Endothelial cell of umbilical vein (primary cell): ENCODE data around the gene MAST4. TPM values are rescaled to one million over a fixed set of nuclear protein-coding genes. Genes with fewer than 3 reads are reported as not detected.

Experiments used
- BruUV-seq: library from RNA; stranded (reverse); fragments of 400-500 nt; replicated peaks from 2 replicates; lab custom pipeline; 2021; lab: Mats Ljungman, UMichigan
- CTCF ChIA-PET: fragments of 300-600, 350-600 bp; sonication (Branson Sonifier 250); formaldehyde crosslinking; loops from one replicate; lab custom pipeline; 2021; ENCODE audit warnings: antibody characterized with exemption, inconsistent platforms; lab: Charles Lee
- POLR2A ChIA-PET: fragments of 300-600, 350-600 bp; sonication (Branson Sonifier 250); formaldehyde crosslinking; loops from one replicate; lab custom pipeline; 2021; ENCODE audit warnings: antibody characterized with exemption, inconsistent platforms; lab: Charles Lee
- DNase-seq: peaks from one replicate; pipeline ENCODE4 v3.0.0-alpha.2; 2011; ENCODE audit warnings: low read depth, low spot score
- FAIRE-seq: peaks from 2 replicates; lab custom pipeline; 2011; peaks lifted over from hg19 to GRCh38; lab: Jason Lieb, UNC
- H2AFZ ChIP-seq: 2 replicates; pipeline ENCODE4 v1.6.0; 2012; ENCODE audit warnings: low read depth, low read length, control low read depth, inconsistent platforms
- H3K27ac ChIP-seq: 2 replicates; pipeline ENCODE4 v1.5.1; 2011; ENCODE audit warnings: low read depth, mild to moderate bottlenecking, control low read depth, low read length, moderate library complexity; ENCODE audit not compliant: insufficient read depth
- H3K27me3 ChIP-seq, 2 experiments: 2 replicates each; pipeline versions ENCODE4 v1.6.0 to v1.6.1; 2011; ENCODE audit warnings: low read length in 2 of 2, mixed read lengths in 1 of 2; ENCODE audit not compliant: control insufficient read depth in 2 of 2, insufficient read depth in 2 of 2
- H3K36me3 ChIP-seq, 2 experiments: 2 replicates in 1 of 2; 3 replicates in 1 of 2; pipeline ENCODE4 v1.5.1; 2011; ENCODE audit warnings: low read length in 2 of 2, mild to moderate bottlenecking in 1 of 2, moderate library complexity in 1 of 2; ENCODE audit not compliant: control insufficient read depth in 2 of 2, insufficient read depth in 2 of 2; ENCODE audit errors: extremely low read depth in 1 of 2
- H3K4me1 ChIP-seq: 3 replicates; pipeline ENCODE4 v1.5.1; 2011; ENCODE audit warnings: mild to moderate bottlenecking, low read length; ENCODE audit not compliant: control insufficient read depth, insufficient read depth; ENCODE audit errors: extremely low read depth
- H3K4me2 ChIP-seq: 2 replicates; pipeline ENCODE4 v1.6.1; 2011; ENCODE audit warnings: low read length, control low read depth, mixed read lengths; ENCODE audit not compliant: insufficient read depth
- H3K4me3 ChIP-seq, 3 experiments: fragments of 200-600 bp in 1 of 3; sonication (generic), shearing (Covaris generic) in 1 of 3; replicated peaks in 1 of 3; 2 replicates each; pipeline ENCODE4 v1.5.1; 2011 to 2016; ENCODE audit warnings: control low read depth in 3 of 3, low read length in 3 of 3, mild to moderate bottlenecking in 2 of 3, inconsistent platforms in 1 of 3, low read depth in 1 of 3, moderate library complexity in 1 of 3; ENCODE audit not compliant: insufficient read depth in 1 of 3
- H3K79me2 ChIP-seq: 2 replicates; pipeline ENCODE4 v1.6.0; 2012; ENCODE audit warnings: low read length, inconsistent platforms; ENCODE audit not compliant: control insufficient read depth, insufficient read depth
- H3K9ac ChIP-seq: replicated peaks from 2 replicates; pipeline ENCODE3; 2011; ENCODE audit warnings: low read length, control low read depth; ENCODE audit not compliant: insufficient read depth; ENCODE audit errors: extremely low read depth
- H3K9me1 ChIP-seq: replicated peaks from 3 replicates; pipeline ENCODE4 v1.6.0; 2011; ENCODE audit warnings: mild to moderate bottlenecking, low read length; ENCODE audit not compliant: control insufficient read depth, insufficient read depth; ENCODE audit errors: extremely low read depth
- H3K9me3 ChIP-seq: replicated peaks from 2 replicates; pipeline ENCODE4 v1.5.1; 2012; ENCODE audit warnings: low read length, inconsistent platforms; ENCODE audit not compliant: control insufficient read depth, insufficient read depth
- H4K20me1 ChIP-seq: replicated peaks from 2 replicates; pipeline ENCODE3; 2011; ENCODE audit warnings: mild to moderate bottlenecking, low read length; ENCODE audit not compliant: control insufficient read depth, insufficient read depth; ENCODE audit errors: extremely low read depth
- CTCF ChIP-seq, 2 donors: IDR thresholded peaks; 1 replicate in 1 of 2; 2 replicates in 1 of 2; pipeline ENCODE4 v1.5.1; 2011; ENCODE audit warnings: low read length in 2 of 2, mild to moderate bottlenecking in 2 of 2, moderate library complexity in 2 of 2, control low read depth in 1 of 2, inconsistent platforms in 1 of 2, low read depth in 1 of 2; ENCODE audit not compliant: insufficient read depth in 1 of 2; ENCODE audit errors: extremely low read depth in 1 of 2
- EZH2 ChIP-seq: IDR thresholded peaks from 2 replicates; pipeline ENCODE4 v1.6.1; 2012; ENCODE audit warnings: borderline replicate concordance, low read depth, mild to moderate bottlenecking, moderate library complexity, low read length, inconsistent platforms; ENCODE audit not compliant: severe bottlenecking
- FOS ChIP-seq: IDR thresholded peaks from 2 replicates; pipeline ENCODE4 v1.6.1; 2011; ENCODE audit warnings: mild to moderate bottlenecking, low read length, moderate library complexity, borderline replicate concordance; ENCODE audit not compliant: insufficient read depth
- GATA2 ChIP-seq: IDR thresholded peaks from 2 replicates; pipeline ENCODE4 v1.7.0; 2011; ENCODE audit warnings: low read depth, mild to moderate bottlenecking, moderate library complexity, mixed read lengths, low read length; ENCODE audit not compliant: insufficient read length, insufficient read depth
- JUN ChIP-seq: IDR thresholded peaks from 2 replicates; pipeline ENCODE4 v1.6.1; 2011; ENCODE audit warnings: borderline replicate concordance, low read depth; ENCODE audit not compliant: insufficient read length, insufficient read depth
- MAX ChIP-seq: IDR thresholded peaks from 2 replicates; pipeline ENCODE4 v1.6.1; 2011; ENCODE audit not compliant: insufficient read depth, insufficient read length
- MYC ChIP-seq: IDR thresholded peaks from one replicate; pipeline ENCODE4 v1.6.1; 2011; ENCODE audit warnings: mild to moderate bottlenecking, low read depth, low read length
- POLR2A ChIP-seq: IDR thresholded peaks from 2 replicates; pipeline ENCODE4 v1.6.1; 2012; ENCODE audit warnings: low read depth, mild to moderate bottlenecking, control low read depth, low read length
- POLR2AphosphoS5 ChIP-seq: IDR thresholded peaks from 2 replicates; pipeline ENCODE4 v1.6.1; 2012; ENCODE audit warnings: low read depth, mild to moderate bottlenecking, control low read depth, low read length, moderate library complexity; ENCODE audit not compliant: insufficient read depth
- dilution Hi-C: fragments of 300-500 bp; cut with MboI; formaldehyde crosslinking; loops from one replicate; pipeline ENCODE4 v1.15.0; 2019; ENCODE audit warnings: low sequenced_read_pairs; ENCODE audit not compliant: extremely low pct_ligation_motif_present
- intact Hi-C: fragments of 100-400 bp; cut with micrococcal nuclease; formaldehyde crosslinking; loops from one replicate; pipeline ENCODE4 v1.10.0; 2022
- polyA plus RNA-seq, 4 experiments: library from polyadenylated mRNA; depleted of rRNA in 3 of 4; stranded (reverse) in 3 of 4; unstranded in 1 of 4; fragments of >200 nt; gene quantifications; 2 replicates each; pipeline versions ENCODE4 v1.2.1 to v1.2.3, GENCODE V29; 2011 to 2012; ENCODE audit warnings: missing spikeins in 1 of 4
- total RNA-seq: library from RNA; stranded (reverse); gene quantifications from 2 replicates; pipeline ENCODE4 v1.2.3, GENCODE V29; 2021

Gene MAST4
- total and polyA plus RNA-seq, 2 donors (not counting 3 experiments of a cell fraction or from before 2014, with no cell fraction given) = 40.2 to 116 TPM

- no peaks in the 10 kb centered on the region for H3K9me3 ChIP-seq
- peaks cover 26% of the 10 kb centered on the region for H3K79me2 ChIP-seq
- ChIA-PET POLR2A (no interaction called here), CTCF (interaction anchor here (1.5 to 1.8 kb wide), 2 partner anchors 11 kb away, joined by 4 read pairs; no protein-coding TSS in a partner anchor)
- H3K4me2 ChIP-seq = no peak overlapping the region
- H3K9me1 ChIP-seq = no peaks in the 10 kb centered on the region
- no peak for DNase-seq
- dilution Hi-C loops = no loop called here
- H3K4me1 ChIP-seq = peaks cover 47% of the 10 kb centered on the region
- intact Hi-C loops = no loop called here
- H3K9ac ChIP-seq = no peak overlapping the region
- no peak overlapping the region for H2AFZ ChIP-seq
- H3K36me3 ChIP-seq = peaks cover 0 to 2% of the 10 kb centered on the region in 2 experiments
- no peaks in the 10 kb centered on the region for H4K20me1 ChIP-seq
- H3K27me3 ChIP-seq = no peaks in the 10 kb centered on the region
- H3K4me3 ChIP-seq = no peak overlapping the region
- TF ChIP-seq EZH2 (no peak), CTCF (IDR thresholded peaks at IDR 0.05; ENCODE audit: extremely low read depth in 1 of 2, insufficient read depth in 1 of 2, low read depth in 1 of 2, low read length in 2 of 2) (no peak), MAX (no peak), FOS (no peak), MYC (no peak), JUN (no peak), GATA2 (no peak), POLR2A (no peak), POLR2AphosphoS5 (no peak)
- no TSS peak for BruUV-seq
- no peak overlapping the region for H3K27ac ChIP-seq
- no peak for FAIRE-seq
These were observed 258.2 kb downstream of the MAST4 start for GRCh38 chr5:66854416-66854815.
